ENCODE data around the gene ROBO3. TPM values are rescaled to one million over a fixed set of nuclear protein-coding genes. Genes with fewer than 3 reads are reported as not detected.

The ROBO3 gene
- total RNA-seq, 1 donor from 2014 or later: 5.9 TPM

DNA sequence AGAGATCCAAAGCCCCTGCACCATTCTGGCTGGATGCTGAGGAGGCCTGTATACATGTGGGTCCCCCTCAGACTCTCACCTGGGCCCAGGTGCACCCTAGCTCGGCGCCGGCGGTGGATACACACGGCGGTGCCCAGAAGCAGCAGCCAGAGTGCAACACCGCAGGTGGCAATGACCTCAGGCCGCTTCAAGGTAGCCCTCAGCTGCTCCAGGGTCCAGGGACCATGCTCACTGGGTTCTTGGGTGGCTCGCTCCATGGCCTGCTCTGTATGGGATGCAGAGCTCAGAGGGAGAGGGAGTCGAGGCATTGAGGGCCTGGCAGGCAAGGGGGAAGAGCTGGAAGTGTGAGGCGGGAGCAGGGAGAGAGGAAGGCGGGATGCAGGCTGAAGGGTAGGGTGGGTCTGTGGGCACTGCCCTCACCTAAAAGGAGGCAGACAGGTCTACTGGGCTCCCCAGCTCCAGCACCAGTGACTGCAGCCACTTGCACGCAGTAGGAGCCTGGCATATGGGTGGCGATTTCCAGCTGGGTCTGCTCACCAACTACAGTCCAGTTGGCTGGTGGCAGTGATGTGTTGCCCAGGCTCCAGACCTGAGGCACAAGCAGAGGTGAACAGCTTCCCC is 28.7 kb downstream of the ROBO3 start:
- no peak overlapping the region for H3K27ac Mint-ChIP-seq (ENCODE audit: unreplicated experiment)
- TF ChIP-seq, protein P1, sequence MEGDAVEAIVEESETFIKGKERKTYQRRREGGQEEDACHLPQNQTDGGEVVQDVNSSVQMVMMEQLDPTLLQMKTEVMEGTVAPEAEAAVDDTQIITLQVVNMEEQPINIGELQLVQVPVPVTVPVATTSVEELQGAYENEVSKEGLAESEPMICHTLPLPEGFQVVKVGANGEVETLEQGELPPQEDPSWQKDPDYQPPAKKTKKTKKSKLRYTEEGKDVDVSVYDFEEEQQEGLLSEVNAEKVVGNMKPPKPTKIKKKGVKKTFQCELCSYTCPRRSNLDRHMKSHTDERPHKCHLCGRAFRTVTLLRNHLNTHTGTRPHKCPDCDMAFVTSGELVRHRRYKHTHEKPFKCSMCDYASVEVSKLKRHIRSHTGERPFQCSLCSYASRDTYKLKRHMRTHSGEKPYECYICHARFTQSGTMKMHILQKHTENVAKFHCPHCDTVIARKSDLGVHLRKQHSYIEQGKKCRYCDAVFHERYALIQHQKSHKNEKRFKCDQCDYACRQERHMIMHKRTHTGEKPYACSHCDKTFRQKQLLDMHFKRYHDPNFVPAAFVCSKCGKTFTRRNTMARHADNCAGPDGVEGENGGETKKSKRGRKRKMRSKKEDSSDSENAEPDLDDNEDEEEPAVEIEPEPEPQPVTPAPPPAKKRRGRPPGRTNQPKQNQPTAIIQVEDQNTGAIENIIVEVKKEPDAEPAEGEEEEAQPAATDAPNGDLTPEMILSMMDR (IDR thresholded peaks at IDR 0.05; ENCODE audit: partially characterized antibody, unreplicated experiment): no peak
- H3K9me3 Mint-ChIP-seq (ENCODE audit: unreplicated experiment): peaks cover 3% of the 10 kb centered on the region

DNA sequence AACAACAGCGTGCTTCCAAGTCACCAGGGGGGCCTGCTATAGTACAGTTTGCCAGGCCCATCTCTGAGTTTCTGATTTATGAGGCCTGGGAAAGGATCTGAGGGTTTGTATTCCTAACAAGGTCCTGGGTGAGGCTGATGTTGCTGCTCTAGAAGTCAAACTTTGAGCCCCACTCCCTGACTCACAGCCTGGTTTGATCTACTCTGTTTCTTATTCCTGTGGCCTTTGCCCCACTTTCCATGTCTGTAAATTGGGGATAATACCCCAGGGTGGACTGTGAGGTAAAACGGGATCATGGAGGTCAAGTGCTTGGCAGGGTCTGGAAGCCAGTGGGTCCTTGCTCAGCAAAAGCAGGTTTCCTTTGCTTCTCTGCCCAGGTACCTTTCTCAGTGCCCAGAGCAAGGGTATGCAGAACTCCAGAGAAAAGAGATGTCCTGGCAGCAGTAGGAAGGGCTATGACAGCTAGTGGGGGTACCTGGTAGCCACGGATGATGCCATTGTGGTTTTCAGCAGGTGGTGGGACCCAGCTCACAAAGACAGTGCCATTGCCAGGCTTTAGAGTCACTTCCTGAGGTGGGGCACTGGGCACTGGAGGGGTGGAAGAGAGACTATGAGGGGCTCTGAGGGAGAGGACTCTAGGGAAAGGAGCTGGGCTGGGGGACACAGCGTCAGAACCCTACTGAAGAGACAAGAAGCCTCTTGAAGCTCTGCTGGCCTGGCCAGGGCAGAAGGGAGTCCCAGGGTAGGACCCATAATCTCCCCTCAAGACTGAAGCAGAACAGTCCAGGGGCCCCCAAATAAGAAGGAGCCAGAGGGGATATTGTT is 29.6 kb downstream of the ROBO3 start:
- peaks cover 3% of the 10 kb centered on the region for H3K27me3 Mint-ChIP-seq (ENCODE audit: unreplicated experiment)
- H3K36me3 Mint-ChIP-seq (ENCODE audit: unreplicated experiment): no peaks in the 10 kb centered on the region
- no peak for DNase-seq
- H3K9me3 Mint-ChIP-seq (ENCODE audit: unreplicated experiment): peaks cover 3% of the 10 kb centered on the region
- H3K4me3 Mint-ChIP-seq (ENCODE audit: unreplicated experiment): no peak overlapping the region
- peaks cover 5% of the 10 kb centered on the region for H3K4me1 Mint-ChIP-seq (ENCODE audit: low read depth, unreplicated experiment)
- TF ChIP-seq, protein P1 (IDR thresholded peaks at IDR 0.05; ENCODE audit: partially characterized antibody, unreplicated experiment): no peak
- H3K27ac Mint-ChIP-seq (ENCODE audit: unreplicated experiment): no peak overlapping the region

More for the DNA sequence above, 28.7 kb downstream of the ROBO3 start:
- H3K4me1 Mint-ChIP-seq (ENCODE audit: low read depth, unreplicated experiment): peaks cover 5% of the 10 kb centered on the region
- DNase-seq: no peak
- H3K27me3 Mint-ChIP-seq (ENCODE audit: unreplicated experiment): peaks cover 5% of the 10 kb centered on the region
- H3K4me3 Mint-ChIP-seq (ENCODE audit: unreplicated experiment): no peak overlapping the region
- H3K36me3 Mint-ChIP-seq (ENCODE audit: unreplicated experiment): no peaks in the 10 kb centered on the region

DNA sequence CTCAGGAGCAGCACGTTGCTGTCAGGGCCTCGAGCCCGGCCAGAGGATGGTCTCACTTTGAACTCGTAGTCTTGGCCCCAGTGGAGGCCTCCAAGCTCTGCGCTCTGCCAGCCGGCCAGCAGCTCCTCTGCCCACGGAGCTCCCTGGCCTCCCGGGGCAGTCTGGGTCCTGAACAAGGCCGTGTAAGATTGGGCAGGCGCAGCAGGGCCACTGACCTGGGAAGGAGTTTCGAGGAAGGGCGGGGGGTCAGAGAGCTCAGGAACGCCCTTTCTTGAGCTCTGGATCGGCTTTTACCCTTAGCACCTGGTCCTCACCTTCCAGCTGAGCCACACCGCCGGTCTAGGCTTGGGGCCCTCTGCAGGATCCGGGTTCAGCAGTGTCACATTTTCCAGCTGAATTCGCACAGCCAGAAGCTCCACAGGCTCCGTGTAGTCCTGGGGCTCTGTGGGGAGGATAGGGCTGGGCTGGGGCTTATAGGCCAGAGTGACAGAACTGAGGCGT is 30.3 kb downstream of the ROBO3 start:
- Mint-ChIP-seq H3K36me3 (ENCODE audit: unreplicated experiment) (no peaks in the 10 kb centered on the region), H3K4me1 (ENCODE audit: low read depth, unreplicated experiment) (peaks cover 5% of the 10 kb centered on the region), H3K9me3 (ENCODE audit: unreplicated experiment) (peaks cover 3% of the 10 kb centered on the region), H3K27me3 (ENCODE audit: unreplicated experiment) (peaks cover 3% of the 10 kb centered on the region), H3K4me3 (ENCODE audit: unreplicated experiment) (no peak overlapping the region), H3K27ac (ENCODE audit: unreplicated experiment) (no peak overlapping the region)
- DNase-seq: no peak
- TF ChIP-seq, protein P1 (IDR thresholded peaks at IDR 0.05; ENCODE audit: partially characterized antibody, unreplicated experiment): no peak

DNA sequence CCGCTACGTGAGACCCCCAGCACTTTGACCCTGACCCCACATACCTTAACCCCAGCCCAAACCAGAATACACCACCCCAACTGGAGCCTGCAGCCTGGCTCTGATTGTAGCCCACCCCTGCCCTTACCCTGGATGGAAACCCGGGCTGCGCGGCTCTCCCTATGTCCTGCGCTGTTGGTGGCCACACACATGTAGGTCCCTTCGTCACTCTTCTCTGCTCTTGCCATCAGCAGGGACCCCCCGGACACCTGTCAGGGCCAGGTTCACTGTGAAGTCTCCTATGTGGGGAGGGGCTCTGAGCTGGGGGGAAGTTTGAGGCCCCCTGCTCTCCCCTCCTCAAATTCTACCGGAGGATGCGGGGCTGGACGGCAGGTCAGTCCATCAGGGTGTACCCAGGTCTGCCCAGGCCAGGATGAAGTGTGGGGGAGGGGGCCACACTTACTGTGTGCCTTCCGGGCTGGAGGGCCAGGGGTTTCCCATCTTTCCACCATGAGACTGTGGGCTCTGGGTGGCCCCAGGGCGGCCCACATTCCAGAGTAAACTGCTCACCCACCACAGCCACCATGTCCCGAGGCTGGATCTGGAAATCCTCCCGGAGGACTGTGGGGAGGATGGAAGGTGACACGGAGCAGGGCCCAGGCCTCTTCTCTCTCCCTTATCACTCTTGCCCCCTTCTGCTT is 31.0 kb downstream of the ROBO3 start:
- TF ChIP-seq, protein P1 (IDR thresholded peaks at IDR 0.05; ENCODE audit: partially characterized antibody, unreplicated experiment): no peak
- Mint-ChIP-seq H3K27me3 (ENCODE audit: unreplicated experiment) (peaks cover 3% of the 10 kb centered on the region), H3K36me3 (ENCODE audit: unreplicated experiment) (no peaks in the 10 kb centered on the region), H3K4me1 (ENCODE audit: low read depth, unreplicated experiment) (peaks cover 1% of the 10 kb centered on the region), H3K27ac (ENCODE audit: unreplicated experiment) (no peak overlapping the region), H3K9me3 (ENCODE audit: unreplicated experiment) (peaks cover 3% of the 10 kb centered on the region), H3K4me3 (ENCODE audit: unreplicated experiment) (no peak overlapping the region)
- DNase-seq: no peak

Measured in glutamatergic neuron (in vitro differentiated cells).